ENCODE measurements around the gene CHMP5.
"Not testable (repeated sequence)": the region's sequence is repeated elsewhere in the genome, so short reads cannot be mapped to it uniquely, and the experiment has no call there.

The CHMP5 gene

GRCh38 chr9:33311953-33312352 lies 47.1 kb downstream of the CHMP5 start:
- H3K36me3 Mint-ChIP-seq: peaks cover 23% of the 10 kb centered on the region
- no peaks in the 10 kb centered on the region for H3K9me3 Mint-ChIP-seq
- H3K4me3 Mint-ChIP-seq: no peak overlapping the region

GRCh38 chr9:33315371-33315770 lies 50.5 kb downstream of the CHMP5 start:
- Mint-ChIP-seq H3K27ac (no peak overlapping the region), H3K4me1 (peaks cover 6% of the 10 kb centered on the region), H3K27me3 (no peaks in the 10 kb centered on the region), H3K4me3 (no peak overlapping the region), H3K36me3 (peaks cover 29% of the 10 kb centered on the region), H3K9me3 (no peaks in the 10 kb centered on the region)

More at GRCh38 chr9:33311953-33312352, 47.1 kb downstream of the CHMP5 start:
- H3K27me3 Mint-ChIP-seq: no peaks in the 10 kb centered on the region
- H3K4me1 Mint-ChIP-seq: peaks cover 4% of the 10 kb centered on the region
- H3K27ac Mint-ChIP-seq: no peak overlapping the region

GRCh38 chr9:33317136-33317535 lies 52.3 kb downstream of the CHMP5 start:
- H3K4me3 Mint-ChIP-seq, H3K27ac Mint-ChIP-seq, H3K9me3 Mint-ChIP-seq, H3K27me3 Mint-ChIP-seq: not testable (repeated sequence)
- Mint-ChIP-seq H3K36me3 (peaks cover 37% of the 10 kb centered on the region), H3K4me1 (peaks cover 13% of the 10 kb centered on the region)

GRCh38 chr9:33318225-33318624 lies 53.4 kb downstream of the CHMP5 start:
- Mint-ChIP-seq H3K36me3 (peaks cover 43% of the 10 kb centered on the region), H3K4me1 (peaks cover 13% of the 10 kb centered on the region), H3K9me3 (no peaks in the 10 kb centered on the region)

GRCh38 chr9:33318781-33319180 lies 53.9 kb downstream of the CHMP5 start:
- Mint-ChIP-seq H3K27me3 (no peaks in the 10 kb centered on the region), H3K9me3 (no peaks in the 10 kb centered on the region), H3K4me3 (no peak overlapping the region), H3K27ac (no peak overlapping the region), H3K36me3 (peaks cover 41% of the 10 kb centered on the region), H3K4me1 (peaks cover 13% of the 10 kb centered on the region)

More at GRCh38 chr9:33318225-33318624, 53.4 kb downstream of the CHMP5 start:
- no peaks in the 10 kb centered on the region for H3K27me3 Mint-ChIP-seq
- no peak overlapping the region for H3K27ac Mint-ChIP-seq
- H3K4me3 Mint-ChIP-seq: no peak overlapping the region

- H3K27ac Mint-ChIP-seq: peak overlapping the region; percentile 75
These were observed 55.4 kb downstream of the CHMP5 start for GRCh38 chr9:33320230-33320567.

GRCh38 chr9:33320568-33321261 lies 55.9 kb downstream of the CHMP5 start:
- Mint-ChIP-seq H3K36me3 (peaks cover 40% of the 10 kb centered on the region), H3K9me3 (no peaks in the 10 kb centered on the region), H3K4me1 (peaks cover 13% of the 10 kb centered on the region), H3K27ac (peak overlapping the region; percentile 75), H3K4me3 (peak overlapping the region; percentile 36), H3K27me3 (no peaks in the 10 kb centered on the region)

More at GRCh38 chr9:33320230-33320567, 55.4 kb downstream of the CHMP5 start:
- H3K9me3 Mint-ChIP-seq: no peaks in the 10 kb centered on the region
- H3K4me1 Mint-ChIP-seq: peaks cover 13% of the 10 kb centered on the region
- no peaks in the 10 kb centered on the region for H3K27me3 Mint-ChIP-seq
- no peak overlapping the region for H3K4me3 Mint-ChIP-seq
- H3K36me3 Mint-ChIP-seq: peaks cover 42% of the 10 kb centered on the region

GRCh38 chr9:33329117-33329563 lies 64.3 kb downstream of the CHMP5 start:
- Mint-ChIP-seq H3K4me1 (no peaks in the 10 kb centered on the region), H3K4me3 (no peak overlapping the region), H3K27ac (no peak overlapping the region), H3K27me3 (no peaks in the 10 kb centered on the region), H3K9me3 (no peaks in the 10 kb centered on the region), H3K36me3 (peaks cover 24% of the 10 kb centered on the region)

GRCh38 chr9:33329979-33330378 lies 65.1 kb downstream of the CHMP5 start:
- H3K27me3 Mint-ChIP-seq: no peaks in the 10 kb centered on the region
- peaks cover 26% of the 10 kb centered on the region for H3K36me3 Mint-ChIP-seq
- no peaks in the 10 kb centered on the region for H3K9me3 Mint-ChIP-seq
- H3K4me3 Mint-ChIP-seq: no peak overlapping the region
- no peaks in the 10 kb centered on the region for H3K4me1 Mint-ChIP-seq
- H3K27ac Mint-ChIP-seq: no peak overlapping the region

- no peak overlapping the region for H3K27ac Mint-ChIP-seq
These were observed 66.6 kb downstream of the CHMP5 start for GRCh38 chr9:33331377-33331891.

More at GRCh38 chr9:33331377-33331891, 66.6 kb downstream of the CHMP5 start:
- H3K4me1 Mint-ChIP-seq: no peaks in the 10 kb centered on the region
- no peak overlapping the region for H3K4me3 Mint-ChIP-seq
- H3K27me3 Mint-ChIP-seq: no peaks in the 10 kb centered on the region
- no peaks in the 10 kb centered on the region for H3K9me3 Mint-ChIP-seq
- H3K36me3 Mint-ChIP-seq: peaks cover 26% of the 10 kb centered on the region

All from activated naive CD4-positive, alpha-beta T cell treated with anti-CD3 and anti-CD28 coated beads, Interleukin-2, amount 50 U/mL, for 24 hours (primary cell).